Mucosa of stomach (tissue), 1 donor: ENCODE measurements around the gene RAP1GAP2.

ENCODE experiments used
- H3K27me3 ChIP-seq: one replicate; pipeline ENCODE4 v1.7.0; 2013; ENCODE audit warnings: mild to moderate bottlenecking, low read length; ENCODE audit not compliant: control insufficient read depth, insufficient read depth
- H3K36me3 ChIP-seq: one replicate; pipeline ENCODE4 v1.7.0; 2013; ENCODE audit warnings: low read length; ENCODE audit not compliant: control insufficient read depth, insufficient read depth
- H3K4me1 ChIP-seq: one replicate; pipeline ENCODE4 v1.7.0; 2013; ENCODE audit warnings: mild to moderate bottlenecking, low read length; ENCODE audit not compliant: control insufficient read depth, insufficient read depth
- H3K4me3 ChIP-seq: one replicate; pipeline ENCODE4 v1.7.0; 2013; ENCODE audit warnings: low read length
- H3K9ac ChIP-seq: one replicate; pipeline ENCODE4 v1.7.0; 2013; ENCODE audit warnings: mild to moderate bottlenecking, low read length, moderate library complexity
- H3K9me3 ChIP-seq: one replicate; pipeline ENCODE4 v1.7.0; 2013; ENCODE audit warnings: mild to moderate bottlenecking, low read length, moderate library complexity; ENCODE audit not compliant: control insufficient read depth
- donor health status: Pancreatic carcinoma.

The RAP1GAP2 gene

DNA sequence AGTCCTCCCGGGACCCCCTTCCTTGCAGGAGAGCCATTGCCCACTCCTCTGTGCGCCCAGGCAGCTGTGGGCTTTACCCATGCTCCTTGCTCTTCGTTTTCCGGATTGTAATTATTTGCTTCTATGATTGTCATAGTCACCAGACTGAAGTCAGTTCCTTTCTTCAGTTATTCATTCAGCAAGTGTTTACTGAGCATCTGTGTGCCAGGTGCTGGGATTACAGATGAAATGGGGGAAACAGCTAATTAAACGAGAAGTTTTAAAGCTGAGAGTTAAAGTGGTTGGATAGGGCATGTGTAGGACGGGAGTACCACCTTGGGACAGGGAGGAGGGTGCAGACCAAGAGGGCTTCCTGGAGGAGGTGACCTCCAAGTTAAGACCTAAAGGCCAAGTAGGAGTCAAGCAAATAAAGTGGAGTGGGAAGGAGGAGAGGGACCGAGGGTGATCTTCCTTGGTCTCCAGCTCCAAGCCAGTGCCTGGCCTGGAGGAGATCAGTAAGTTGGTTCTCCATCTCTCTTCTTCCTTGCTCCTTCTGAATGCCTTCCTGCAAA is 140.6 kb downstream of the RAP1GAP2 start:
- Histone ChIP-seq H3K27me3 (no peaks in the 10 kb centered on the region), H3K9me3 (no peaks in the 10 kb centered on the region), H3K4me3 (no peak overlapping the region), H3K4me1 (peaks cover 27% of the 10 kb centered on the region), H3K9ac (no peak overlapping the region), H3K36me3 (no peaks in the 10 kb centered on the region)

DNA sequence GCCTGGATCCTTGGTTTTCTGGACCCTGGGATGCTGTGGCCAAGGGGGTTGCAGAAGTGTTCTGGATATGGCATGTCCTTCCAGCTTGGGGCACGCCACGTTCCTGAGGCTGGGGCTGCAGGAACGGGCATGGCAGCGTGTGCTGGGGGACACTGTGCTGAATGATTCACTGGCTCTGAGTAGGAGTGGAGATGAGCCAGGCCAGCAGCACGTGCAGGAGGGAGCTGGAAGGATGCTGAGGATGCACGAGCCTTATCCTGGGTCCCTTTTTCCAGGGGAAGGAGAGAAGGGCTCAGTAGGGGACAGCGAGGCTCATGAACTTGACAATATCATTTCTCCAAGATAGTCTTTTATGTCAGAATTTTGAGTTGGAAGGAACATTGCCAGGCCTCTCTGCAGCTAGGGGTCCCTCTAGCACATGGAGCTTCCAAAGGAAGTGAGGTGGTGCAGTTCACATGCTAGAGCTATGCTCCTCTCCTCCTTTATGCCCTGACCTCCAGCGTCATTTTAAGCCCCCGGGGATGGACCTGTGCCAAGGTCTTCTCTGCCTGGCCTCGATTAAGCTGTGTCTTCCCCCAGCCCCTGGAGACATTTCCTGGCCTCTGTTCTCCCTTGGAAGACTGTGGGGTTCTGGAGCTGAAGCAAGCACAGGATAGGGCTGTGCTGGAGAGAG is 141.2 kb downstream of the RAP1GAP2 start:
- H3K27me3 ChIP-seq, result no peaks in the 10 kb centered on the region
- H3K36me3 ChIP-seq, result no peaks in the 10 kb centered on the region
- no peaks in the 10 kb centered on the region for H3K9me3 ChIP-seq
- no peak overlapping the region for H3K4me3 ChIP-seq
- peaks cover 23% of the 10 kb centered on the region for H3K4me1 ChIP-seq
- H3K9ac ChIP-seq, result no peak overlapping the region

- H3K27me3 ChIP-seq, result no peaks in the 10 kb centered on the region
- no peaks in the 10 kb centered on the region for H3K9me3 ChIP-seq
- H3K4me3 ChIP-seq, result peak overlapping the region; percentile 63
- H3K9ac ChIP-seq, result peak overlapping the region; percentile 85
- H3K4me1 ChIP-seq, result peaks cover 31% of the 10 kb centered on the region
- H3K36me3 ChIP-seq, result no peaks in the 10 kb centered on the region
Measured at GRCh38 chr17:2939714-2940351, 143.6 kb downstream of the RAP1GAP2 start.

DNA sequence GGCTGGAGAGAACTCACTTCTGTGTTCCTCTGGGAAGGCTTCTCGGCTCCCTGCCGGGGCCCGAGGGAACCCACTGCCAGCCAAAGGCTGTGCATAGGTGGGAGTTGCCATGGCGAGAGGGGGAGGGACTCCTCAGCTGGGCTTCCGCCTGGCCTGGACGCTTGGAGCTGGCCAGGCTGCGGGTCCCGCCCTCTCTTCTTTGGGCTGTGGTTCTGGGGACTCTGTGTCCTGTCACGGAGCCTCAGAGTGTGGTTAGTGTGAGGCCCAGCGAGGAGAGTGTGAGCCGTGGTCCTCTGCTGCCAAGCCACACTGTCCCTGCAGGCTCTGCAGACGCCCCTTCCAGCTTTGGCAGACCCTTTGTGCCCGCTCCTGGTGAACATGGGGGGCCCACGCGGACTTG is 144.1 kb downstream of the RAP1GAP2 start:
- Histone ChIP-seq H3K36me3 (no peaks in the 10 kb centered on the region), H3K9ac (peak overlapping the region; percentile 85), H3K9me3 (no peaks in the 10 kb centered on the region), H3K4me3 (peak overlapping the region; percentile 63), H3K4me1 (peaks cover 31% of the 10 kb centered on the region), H3K27me3 (no peaks in the 10 kb centered on the region)

GRCh38 chr17:2943981-2944380 is 147.7 kb downstream of the RAP1GAP2 start:
- Histone ChIP-seq H3K4me1 (peaks cover 34% of the 10 kb centered on the region), H3K9me3 (no peaks in the 10 kb centered on the region), H3K4me3 (no peak overlapping the region), H3K36me3 (no peaks in the 10 kb centered on the region), H3K9ac (no peak overlapping the region), H3K27me3 (no peaks in the 10 kb centered on the region)

DNA sequence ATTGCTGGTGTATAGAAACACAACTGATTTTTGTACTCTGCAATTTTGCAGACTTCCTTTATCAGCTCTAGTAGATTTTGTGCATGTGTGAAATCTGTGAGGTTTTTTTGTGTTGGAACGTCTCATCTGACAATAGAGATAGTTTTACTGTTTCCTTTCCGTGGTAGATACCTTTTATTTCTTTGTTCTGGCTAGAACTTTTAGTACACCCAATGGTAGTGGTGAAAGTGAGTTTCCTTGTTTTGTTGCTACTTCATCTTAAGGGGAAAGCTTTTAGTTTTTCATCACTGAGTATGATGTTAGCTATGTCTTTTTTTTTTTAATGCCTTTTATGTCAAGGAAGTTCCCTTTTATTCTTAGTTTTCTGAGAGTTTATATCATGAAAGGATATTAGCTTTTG is 149.1 kb downstream of the RAP1GAP2 start:
- Histone ChIP-seq H3K9ac (no peak overlapping the region), H3K27me3 (no peaks in the 10 kb centered on the region), H3K4me1 (peaks cover 37% of the 10 kb centered on the region), H3K9me3 (no peaks in the 10 kb centered on the region), H3K36me3 (no peaks in the 10 kb centered on the region), H3K4me3 (no peak overlapping the region)

- H3K36me3 ChIP-seq, result no peaks in the 10 kb centered on the region
- no peaks in the 10 kb centered on the region for H3K27me3 ChIP-seq
- peaks cover 38% of the 10 kb centered on the region for H3K4me1 ChIP-seq
- no peak overlapping the region for H3K4me3 ChIP-seq
- no peak overlapping the region for H3K9ac ChIP-seq
- no peaks in the 10 kb centered on the region for H3K9me3 ChIP-seq
Measured at GRCh38 chr17:2946144-2946543, 149.9 kb downstream of the RAP1GAP2 start.

- no peak overlapping the region for H3K4me3 ChIP-seq
- no peaks in the 10 kb centered on the region for H3K9me3 ChIP-seq
- H3K9ac ChIP-seq, result no peak overlapping the region
- H3K4me1 ChIP-seq, result peaks cover 45% of the 10 kb centered on the region
- H3K36me3 ChIP-seq, result no peaks in the 10 kb centered on the region
- H3K27me3 ChIP-seq, result no peaks in the 10 kb centered on the region
Measured at GRCh38 chr17:2947588-2947950, 151.3 kb downstream of the RAP1GAP2 start.

- no peak overlapping the region for H3K4me3 ChIP-seq
- H3K9ac ChIP-seq, result no peak overlapping the region
- no peaks in the 10 kb centered on the region for H3K36me3 ChIP-seq
- H3K9me3 ChIP-seq, result no peaks in the 10 kb centered on the region
- H3K27me3 ChIP-seq, result no peaks in the 10 kb centered on the region
- peaks cover 44% of the 10 kb centered on the region for H3K4me1 ChIP-seq
Measured at GRCh38 chr17:2947996-2948550, 151.8 kb downstream of the RAP1GAP2 start.

DNA sequence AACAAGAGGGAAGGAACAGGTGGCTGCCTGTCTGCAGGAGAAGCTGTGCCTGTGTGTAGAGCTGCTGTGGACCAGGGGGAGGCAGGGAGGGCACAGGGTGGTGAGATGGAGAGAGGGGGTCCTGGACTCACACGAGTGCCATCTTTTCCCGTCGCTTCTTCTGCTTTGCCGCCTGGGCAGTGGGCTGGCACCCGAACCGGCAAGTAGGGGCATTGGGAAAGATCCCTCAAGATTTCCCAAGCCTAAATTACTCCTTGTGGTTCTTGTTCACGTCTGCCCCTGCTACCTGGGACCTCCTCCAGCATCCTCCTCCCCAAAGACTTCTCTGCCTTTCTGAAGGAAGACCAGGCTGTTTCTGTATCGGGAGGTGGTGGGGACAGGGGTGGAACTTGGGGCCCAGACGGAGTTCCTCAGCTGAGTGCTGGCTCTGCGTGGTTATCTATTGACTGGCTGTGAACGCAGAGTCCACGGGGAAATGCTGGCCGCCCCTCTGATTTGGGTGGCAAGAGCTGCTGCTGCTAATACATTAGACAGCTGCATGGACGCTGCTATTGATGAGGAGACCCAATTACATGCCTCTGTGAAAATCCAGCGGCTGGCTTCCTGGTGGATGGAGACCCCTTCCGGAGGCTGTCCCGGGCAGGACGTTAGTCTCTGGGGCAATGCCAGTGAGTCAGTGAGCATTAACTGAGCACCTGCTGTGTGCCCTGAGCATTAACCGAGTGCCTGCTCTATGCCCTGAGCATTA is 152.7 kb downstream of the RAP1GAP2 start:
- Histone ChIP-seq H3K9me3 (no peaks in the 10 kb centered on the region), H3K4me3 (no peak overlapping the region), H3K36me3 (no peaks in the 10 kb centered on the region), H3K9ac (no peak overlapping the region), H3K4me1 (peaks cover 38% of the 10 kb centered on the region), H3K27me3 (no peaks in the 10 kb centered on the region)

- Histone ChIP-seq H3K4me1 (peaks cover 38% of the 10 kb centered on the region), H3K9ac (no peak overlapping the region), H3K4me3 (no peak overlapping the region)
Measured at GRCh38 chr17:2949469-2950044, 153.3 kb downstream of the RAP1GAP2 start.

More at GRCh38 chr17:2949469-2950044, 153.3 kb downstream of the RAP1GAP2 start:
- Histone ChIP-seq H3K36me3 (no peaks in the 10 kb centered on the region), H3K27me3 (no peaks in the 10 kb centered on the region), H3K9me3 (no peaks in the 10 kb centered on the region)
